Mesodermal cell (in vitro differentiated cells): ENCODE results near the gene CPLANE2.
A peak's percentile ranks its signal among the peaks of the same experiment; 100 is the strongest.

ENCODE experiments used
- H3K27ac ChIP-seq: 2 replicates; pipeline ENCODE4 v1.7.0; 2013; ENCODE audit warnings: mild to moderate bottlenecking, low read depth, low read length, moderate library complexity; ENCODE audit not compliant: severe bottlenecking
- H3K36me3 ChIP-seq: 2 replicates; pipeline ENCODE4 v1.7.1; 2013; ENCODE audit warnings: mild to moderate bottlenecking, low read length, moderate library complexity; ENCODE audit not compliant: control insufficient read depth, insufficient read depth
- H3K4me1 ChIP-seq: one replicate; pipeline ENCODE4 v1.7.1; 2013; ENCODE audit warnings: mild to moderate bottlenecking, low read length; ENCODE audit not compliant: insufficient read depth, control insufficient read depth, poor library complexity, severe bottlenecking
- H3K4me3 ChIP-seq: 2 replicates; pipeline ENCODE4 v1.7.0; 2013; ENCODE audit warnings: low read length, control low read depth, mild to moderate bottlenecking; ENCODE audit not compliant: insufficient read depth, poor library complexity, severe bottlenecking; ENCODE audit errors: extremely low read depth
- H3K9me3 ChIP-seq: 2 replicates; pipeline ENCODE4 v1.7.1; 2013; ENCODE audit warnings: mild to moderate bottlenecking, low read length, moderate library complexity; ENCODE audit not compliant: control insufficient read depth
- whole genome bisulfite sequencing, 2 experiments: methylation state at CpG; one replicate each; pipeline ENCODE4 v1.1.5; 2013; ENCODE audit warnings: missing lambda C conversion rate in 2 of 2; ENCODE audit not compliant: insufficient coverage in 2 of 2; 5-methylcytosine and 5-hydroxymethylcytosine counted together

The CPLANE2 gene

GRCh38 chr1:16241221-16241708 is 4.3 kb upstream of the CPLANE2 start:
- no peak overlapping the region for H3K27ac ChIP-seq
- no peaks in the 10 kb centered on the region for H3K9me3 ChIP-seq
- peaks cover 10% of the 10 kb centered on the region for H3K4me1 ChIP-seq
- H3K4me3 ChIP-seq, result no peak overlapping the region
- WGBS, 2 experiments, result 84 to 91% methylated on average over 7 to 10 of the region's 10 CpGs
- H3K36me3 ChIP-seq, result no peaks in the 10 kb centered on the region

DNA sequence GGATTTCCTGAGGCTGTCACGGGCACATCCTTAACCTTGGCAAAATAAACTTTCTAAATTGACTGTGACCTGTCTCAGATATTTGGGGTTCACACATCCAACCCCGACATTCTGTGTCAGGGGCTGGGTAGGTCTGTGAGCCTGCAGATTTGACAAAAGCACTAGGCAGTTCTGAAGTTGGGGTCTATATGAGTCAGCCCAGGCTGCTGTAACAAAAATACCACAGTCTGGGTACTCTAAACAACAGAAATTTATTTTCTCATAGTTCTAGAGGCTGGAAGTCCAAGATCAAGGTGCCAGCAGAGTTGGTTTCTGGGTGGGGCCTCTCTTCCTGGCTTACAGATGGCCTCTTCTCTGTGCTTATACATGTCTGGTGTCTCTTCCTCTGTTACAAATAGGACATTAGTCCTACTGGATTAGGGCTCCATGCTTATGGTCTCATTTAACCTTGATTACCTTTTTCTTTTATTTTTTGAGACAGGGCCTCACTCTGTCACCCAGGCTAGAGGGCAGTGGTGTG is 3.0 kb upstream of the CPLANE2 start:
- WGBS, 2 experiments, result 93 to 100% methylated on average over 2 of the region's 2 CpGs

DNA sequence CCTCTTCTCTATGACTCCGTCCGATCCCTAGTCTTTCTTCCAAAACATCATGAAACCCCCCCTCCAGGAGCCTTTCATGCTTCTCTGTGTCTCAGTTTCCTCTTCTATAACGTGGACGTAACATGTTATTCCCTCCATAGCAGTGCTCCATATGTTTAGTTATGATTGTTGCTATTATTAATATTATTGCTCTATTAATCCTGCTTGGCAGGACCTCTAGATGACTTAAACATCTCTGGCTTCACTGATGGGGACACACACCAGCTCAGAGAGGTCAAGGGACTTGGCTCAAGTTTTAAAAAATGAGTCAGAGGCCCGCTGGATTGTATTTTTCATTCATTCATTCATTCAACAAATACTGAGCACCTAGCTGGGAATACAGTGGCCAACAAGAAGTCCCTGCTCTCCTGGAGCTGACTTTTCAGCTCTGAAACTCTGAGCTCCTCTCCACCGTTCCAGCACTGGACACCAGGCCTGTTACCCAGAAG is 404 bp upstream of the CPLANE2 start:
- H3K9me3 ChIP-seq, result no peaks in the 10 kb centered on the region
- H3K27ac ChIP-seq, result no peak overlapping the region
- peaks cover 11% of the 10 kb centered on the region for H3K4me1 ChIP-seq
- peak overlapping the region; percentile 55 for H3K4me3 ChIP-seq
- no peaks in the 10 kb centered on the region for H3K36me3 ChIP-seq
- WGBS, 2 experiments, result 48 to 65% methylated on average over 3 to 4 of the region's 6 CpGs

More for the DNA sequence above, 3.0 kb upstream of the CPLANE2 start:
- H3K27ac ChIP-seq, result no peak overlapping the region
- peaks cover 11% of the 10 kb centered on the region for H3K4me1 ChIP-seq
- no peak overlapping the region for H3K4me3 ChIP-seq
- H3K9me3 ChIP-seq, result no peaks in the 10 kb centered on the region
- no peaks in the 10 kb centered on the region for H3K36me3 ChIP-seq

DNA sequence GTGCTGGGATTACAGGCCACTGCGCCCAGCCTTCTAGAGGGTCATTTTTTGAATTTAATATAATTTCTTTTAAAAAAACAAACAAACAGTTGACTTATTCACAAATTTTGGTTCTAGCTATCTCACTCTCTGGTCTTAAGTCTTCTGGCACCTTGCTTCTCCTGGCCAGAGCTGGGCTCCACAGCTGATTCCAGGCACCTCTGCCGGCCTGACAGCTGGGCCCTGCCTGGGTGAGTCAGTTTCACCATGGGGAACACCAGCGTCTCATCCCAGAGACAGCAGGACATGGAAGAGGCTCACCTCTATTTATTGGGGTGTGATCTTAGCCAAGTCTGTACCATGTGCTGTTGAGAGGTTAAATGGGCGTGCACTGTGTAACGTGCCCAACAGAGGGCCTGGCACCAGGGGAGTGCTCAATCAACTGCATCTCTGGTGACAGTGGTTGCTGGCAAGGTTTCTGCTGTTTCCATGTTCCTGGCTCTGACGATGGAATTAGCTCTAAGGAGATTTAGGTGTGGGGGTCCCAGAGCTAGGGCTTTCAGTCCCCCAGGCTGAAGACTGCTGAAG is 956 bp downstream of the CPLANE2 start:
- WGBS, 2 experiments, result 52 to 68% methylated on average over 3 to 5 of the region's 6 CpGs
- Histone ChIP-seq H3K36me3 (no peaks in the 10 kb centered on the region), H3K9me3 (no peaks in the 10 kb centered on the region), H3K4me1 (peaks cover 11% of the 10 kb centered on the region), H3K27ac (no peak overlapping the region), H3K4me3 (peak overlapping the region; percentile 55)

DNA sequence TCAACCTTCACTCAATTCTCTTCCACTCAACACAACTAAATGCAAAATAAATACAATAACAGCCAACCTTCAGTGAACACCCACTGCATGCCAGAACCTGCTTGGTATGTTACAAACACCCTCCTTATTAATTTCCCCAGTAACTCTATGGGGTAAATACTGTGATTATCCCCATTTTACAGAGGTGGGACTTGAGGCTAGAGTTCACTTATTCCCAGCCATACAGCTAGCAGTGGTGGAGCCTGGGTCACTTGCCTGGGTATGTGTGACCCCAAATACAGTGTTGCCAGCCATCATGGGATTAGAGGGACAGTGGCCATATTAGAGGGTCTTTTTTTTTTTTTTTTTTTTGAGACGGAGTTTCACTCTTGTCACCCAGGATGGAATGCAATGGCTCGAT is 1.6 kb downstream of the CPLANE2 start:
- H3K4me3 ChIP-seq, result no peak overlapping the region
- H3K9me3 ChIP-seq, result no peaks in the 10 kb centered on the region
- WGBS, 2 experiments, result no CpG with 5 or more reads among the region's 2 CpGs

GRCh38 chr1:16233431-16233830 is 3.6 kb downstream of the CPLANE2 start:
- H3K4me1 ChIP-seq, result peaks cover 14% of the 10 kb centered on the region
- no peaks in the 10 kb centered on the region for H3K36me3 ChIP-seq
- 92 to 98% methylated on average over 8 of the region's 8 CpGs for WGBS, 2 experiments
- H3K27ac ChIP-seq, result no peak overlapping the region
- H3K9me3 ChIP-seq, result no peaks in the 10 kb centered on the region
- H3K4me3 ChIP-seq, result no peak overlapping the region

More for the DNA sequence above, 1.6 kb downstream of the CPLANE2 start:
- no peaks in the 10 kb centered on the region for H3K36me3 ChIP-seq
- no peak overlapping the region for H3K27ac ChIP-seq
- H3K4me1 ChIP-seq, result peaks cover 11% of the 10 kb centered on the region

GRCh38 chr1:16232316-16232710 is 4.7 kb downstream of the CPLANE2 start:
- Histone ChIP-seq H3K9me3 (no peaks in the 10 kb centered on the region), H3K36me3 (no peaks in the 10 kb centered on the region), H3K4me3 (no peak overlapping the region), H3K4me1 (peaks cover 10% of the 10 kb centered on the region), H3K27ac (no peak overlapping the region)
- WGBS, 2 experiments, result 95 to 100% methylated on average over 5 of the region's 5 CpGs

GRCh38 chr1:16231331-16232315 is 5.4 kb downstream of the CPLANE2 start:
- no peaks in the 10 kb centered on the region for H3K36me3 ChIP-seq
- WGBS, 2 experiments, result 90 to 93% methylated on average over 28 to 31 of the region's 35 CpGs
- H3K4me1 ChIP-seq, result peaks cover 8% of the 10 kb centered on the region
- H3K9me3 ChIP-seq, result no peaks in the 10 kb centered on the region
- no peak overlapping the region for H3K4me3 ChIP-seq
- no peak overlapping the region for H3K27ac ChIP-seq

DNA sequence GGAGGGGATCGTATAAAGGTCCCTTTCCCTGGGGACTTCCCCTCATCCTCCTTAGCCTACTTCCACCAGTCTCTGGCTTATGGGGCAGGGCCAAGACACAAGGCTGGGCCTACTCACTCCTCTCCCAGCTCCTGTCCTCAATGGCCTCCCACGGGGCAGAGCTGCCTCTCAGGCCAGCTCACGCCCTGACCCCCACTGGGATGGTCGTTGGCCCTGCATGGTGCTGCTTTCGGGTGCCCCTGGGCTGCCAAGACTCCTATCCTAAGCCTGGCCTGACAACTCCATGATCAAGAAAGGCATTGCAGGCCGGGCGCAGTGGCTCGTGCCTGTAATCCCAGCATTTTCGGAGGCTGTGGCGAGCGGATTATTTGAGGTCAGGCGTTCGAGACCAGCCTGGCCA is 6.2 kb downstream of the CPLANE2 start:
- Histone ChIP-seq H3K9me3 (peaks cover 5% of the 10 kb centered on the region), H3K4me1 (peaks cover 8% of the 10 kb centered on the region), H3K36me3 (no peaks in the 10 kb centered on the region), H3K4me3 (no peak overlapping the region), H3K27ac (no peak overlapping the region)
- WGBS, 2 experiments, result 88 to 91% methylated on average over 7 to 10 of the region's 13 CpGs

DNA sequence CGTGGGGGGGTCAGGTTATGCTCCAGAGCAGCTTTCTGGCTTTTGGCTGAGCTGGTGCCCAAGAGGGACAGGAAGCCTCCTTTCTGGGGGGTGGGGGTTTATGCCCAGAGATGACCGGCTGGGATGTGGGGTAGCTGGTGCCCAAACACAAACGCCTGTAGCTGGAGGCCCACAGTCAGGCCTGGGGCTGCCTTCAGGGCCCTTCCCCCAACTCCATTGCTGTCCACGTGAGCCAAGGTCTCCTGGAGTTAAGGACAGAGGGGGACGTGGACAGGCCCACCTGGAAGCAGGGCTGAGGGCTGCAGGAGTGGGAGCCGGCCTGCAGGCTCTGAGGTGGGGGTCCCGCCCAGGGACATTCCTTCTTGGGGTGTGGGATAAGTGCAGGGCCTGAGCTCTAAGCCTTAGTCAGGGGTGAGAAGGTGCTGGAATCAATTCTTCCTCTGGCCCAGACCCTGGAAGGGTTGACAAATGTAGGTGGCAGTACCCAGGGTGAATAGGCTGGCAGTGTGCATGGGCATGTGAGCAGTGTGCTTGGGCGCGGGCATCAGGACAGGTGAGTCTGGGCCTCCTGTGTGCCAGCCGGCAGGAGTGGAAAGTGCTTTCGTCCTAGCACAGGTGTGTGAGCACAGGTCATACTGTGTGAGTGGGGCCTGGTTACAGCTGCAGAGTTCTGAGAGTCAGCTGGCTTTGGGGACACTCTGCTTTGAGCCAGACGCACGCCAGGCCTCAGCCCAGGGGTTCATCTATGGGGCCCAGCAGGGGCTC is 6.8 kb downstream of the CPLANE2 start:
- Histone ChIP-seq H3K27ac (no peak overlapping the region), H3K9me3 (peaks cover 5% of the 10 kb centered on the region), H3K4me1 (peaks cover 8% of the 10 kb centered on the region), H3K36me3 (no peaks in the 10 kb centered on the region), H3K4me3 (no peak overlapping the region)
- 92 to 93% methylated on average over 8 to 10 of the region's 13 CpGs for WGBS, 2 experiments
